Fibroblast of skin of abdomen (primary cell): ENCODE data around the gene IMMP1L.

Source experiments
- DNase-seq: peaks from one replicate; pipeline ENCODE4 v3.0.0-alpha.2; 2013

The IMMP1L gene

DNA sequence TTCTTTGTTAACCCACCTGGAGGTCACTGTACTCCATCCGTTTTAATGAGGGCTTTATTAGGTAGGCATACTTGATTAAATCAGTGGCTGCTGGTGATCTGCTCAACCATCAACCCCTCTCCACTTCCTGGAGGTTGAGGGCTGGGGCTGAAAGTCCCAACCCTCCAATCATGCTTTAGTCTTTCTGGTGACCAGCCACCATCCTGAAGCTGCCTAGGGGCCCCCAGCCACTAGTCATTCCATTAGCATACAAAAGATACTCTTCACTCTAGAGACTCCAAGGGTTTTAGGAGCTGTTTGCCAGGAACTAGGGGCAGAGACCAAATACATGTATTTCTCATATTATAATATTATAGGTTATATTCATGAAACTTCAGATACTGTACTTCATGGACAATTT is 126.3 kb downstream of the IMMP1L start:
- DNase-seq, result no peak
